Esophagus squamous epithelium (tissue), 4 donors: ENCODE results near the gene PLA2R1.

Source experiments
- POLR2A ChIP-seq, 4 donors: fragments of 450-650 bp; IDR thresholded peaks; one replicate each; pipeline ENCODE4 v1.6.1; 2017; ENCODE audit warnings: antibody characterized with exemption in 4 of 4, mild to moderate bottlenecking in 4 of 4, moderate library complexity in 3 of 4
- TF ChIP-seq, protein P1 (sequence below), 6 experiments: fragments of 450-650 bp in 4 of 6; fragments of 200-600 bp in 2 of 6; sonication (generic) in 2 of 6; IDR thresholded peaks; one replicate each; pipeline ENCODE4 v1.5.1; 2016 to 2019; ENCODE audit warnings: antibody characterized with exemption in 6 of 6, mild to moderate bottlenecking in 4 of 6, moderate library complexity in 4 of 6

DNA sequence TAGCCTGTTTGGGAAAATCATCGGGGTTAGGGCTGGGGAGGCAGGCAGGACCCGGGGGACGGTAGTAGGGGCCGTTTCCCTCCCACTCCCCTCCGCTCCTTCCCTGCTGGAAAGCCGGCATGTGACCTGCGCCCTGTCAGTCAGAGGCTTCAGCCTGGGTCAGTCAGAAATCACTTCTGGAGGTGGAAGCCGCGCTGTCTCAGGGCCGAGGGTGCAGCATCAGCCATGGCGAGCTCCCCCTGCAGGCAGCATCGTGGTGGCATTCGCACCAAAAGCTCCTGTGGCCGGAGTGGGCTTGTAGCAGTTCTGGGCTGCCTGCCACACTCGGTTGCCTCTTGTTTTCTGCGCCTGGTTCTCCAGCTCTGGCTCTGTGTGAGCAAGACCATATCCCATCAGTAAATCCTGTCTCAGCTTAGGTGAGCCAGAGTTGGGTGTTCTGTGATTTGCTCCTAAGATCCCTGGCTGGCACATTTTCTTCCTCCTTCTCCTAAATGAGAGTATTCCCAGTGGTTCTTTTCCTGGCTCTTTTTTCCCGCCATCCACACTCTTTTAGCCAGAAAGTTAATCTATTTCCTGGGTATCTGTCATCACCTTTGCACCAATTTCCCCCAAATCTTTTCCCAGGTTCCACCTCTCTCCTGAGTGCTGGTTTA lies 140.5 kb downstream of the PLA2R1 start:
- TF ChIP-seq, protein P1, sequence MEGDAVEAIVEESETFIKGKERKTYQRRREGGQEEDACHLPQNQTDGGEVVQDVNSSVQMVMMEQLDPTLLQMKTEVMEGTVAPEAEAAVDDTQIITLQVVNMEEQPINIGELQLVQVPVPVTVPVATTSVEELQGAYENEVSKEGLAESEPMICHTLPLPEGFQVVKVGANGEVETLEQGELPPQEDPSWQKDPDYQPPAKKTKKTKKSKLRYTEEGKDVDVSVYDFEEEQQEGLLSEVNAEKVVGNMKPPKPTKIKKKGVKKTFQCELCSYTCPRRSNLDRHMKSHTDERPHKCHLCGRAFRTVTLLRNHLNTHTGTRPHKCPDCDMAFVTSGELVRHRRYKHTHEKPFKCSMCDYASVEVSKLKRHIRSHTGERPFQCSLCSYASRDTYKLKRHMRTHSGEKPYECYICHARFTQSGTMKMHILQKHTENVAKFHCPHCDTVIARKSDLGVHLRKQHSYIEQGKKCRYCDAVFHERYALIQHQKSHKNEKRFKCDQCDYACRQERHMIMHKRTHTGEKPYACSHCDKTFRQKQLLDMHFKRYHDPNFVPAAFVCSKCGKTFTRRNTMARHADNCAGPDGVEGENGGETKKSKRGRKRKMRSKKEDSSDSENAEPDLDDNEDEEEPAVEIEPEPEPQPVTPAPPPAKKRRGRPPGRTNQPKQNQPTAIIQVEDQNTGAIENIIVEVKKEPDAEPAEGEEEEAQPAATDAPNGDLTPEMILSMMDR (IDR thresholded peaks at IDR 0.05): peak; percentile 40 to 76 (median 57)
- TF ChIP-seq POLR2A (IDR thresholded peaks at IDR 0.05): no peak
